K562 (cell line): Measurements from ENCODE around the gene ADGRA3. TPM values are rescaled to one million over a fixed set of nuclear protein-coding genes. Genes with fewer than 3 reads are reported as not detected.

ENCODE experiments used
- EGR1 ChIP-seq: fragments of 450-650 bp; conservative IDR thresholded peaks from 2 replicates; pipeline ENCODE4 v1.6.1; 2017; ENCODE audit warnings: mild to moderate bottlenecking
- GABPA ChIP-seq: fragments of 200-800 bp; sonication (Bioruptor generic); conservative IDR thresholded peaks from 2 replicates; pipeline ENCODE4 v1.6.1; 2016; ENCODE audit warnings: low read depth, missing genetic modification characterization, missing compliant biosample characterization
- POLR3G ChIP-seq: IDR thresholded peaks from 2 replicates; pipeline ENCODE4 v1.6.1; 2011; ENCODE audit not compliant: insufficient read length, insufficient replicate concordance; ENCODE audit errors: extremely low read depth
- SMAD4 ChIP-seq: fragments of 250-450 bp; sonication (Bioruptor Pico); conservative IDR thresholded peaks from 2 replicates; pipeline ENCODE4 v1.8.0; 2021; ENCODE audit warnings: inconsistent platforms, mild to moderate bottlenecking, moderate library complexity
- SMARCC2 ChIP-seq: fragments of 450-650 bp; IDR thresholded peaks from 2 replicates; pipeline ENCODE4 v1.6.1; 2017; ENCODE audit warnings: antibody characterized with exemption, moderate library complexity, mild to moderate bottlenecking, low read depth
- ZMIZ1 ChIP-seq, 2 experiments: fragments of 150-350 bp in 1 of 2; IDR thresholded peaks; 2 replicates each; pipeline ENCODE4 v1.6.1; 2012 to 2016; ENCODE audit warnings: low read depth in 2 of 2, low read length in 2 of 2, mild to moderate bottlenecking in 1 of 2, moderate library complexity in 1 of 2
- ZNF398 ChIP-seq: fragments of 250-450 bp; sonication (Bioruptor Pico); IDR thresholded peaks from 2 replicates; pipeline ENCODE4 v1.8.0; 2021; ENCODE audit warnings: moderate library complexity, mild to moderate bottlenecking, inconsistent platforms
- polyA plus RNA-seq, 8 experiments: library from polyadenylated mRNA; depleted of rRNA in 4 of 8; stranded (reverse) in 5 of 8; unstranded in 3 of 8; fragments of >200 nt; fragmentation: Nextera tagmentation in 2 of 8; fragmentation: Illumina TruSeq in 1 of 8; extraction: Ambion mirVana in 2 of 8; extraction: Trizol in 1 of 8; gene quantifications; 2 replicates each; pipeline versions ENCODE4 v1.2.1 to v1.2.3, GENCODE V29; 2011 to 2014; ENCODE audit warnings: inconsistent platforms in 1 of 8, missing spikeins in 1 of 8
- total RNA-seq, 7 experiments: library from RNA; depleted of rRNA in 6 of 7; stranded (reverse); fragments of >200 nt in 6 of 7; fragmentation: Illumina TruSeq in 2 of 7; extraction: Trizol in 2 of 7; gene quantifications; 2 replicates each; pipeline versions ENCODE4 v1.2.1 to v1.2.3, GENCODE V29; 2011 to 2021; ENCODE audit warnings: low replicate concordance in 1 of 7
- TF ChIP-seq, protein P1 (sequence below): fragments of 250-450 bp; sonication (Bioruptor Pico); IDR thresholded peaks from 2 replicates; pipeline ENCODE4 v1.5.1; 2021; ENCODE audit warnings: mild to moderate bottlenecking
- TF ChIP-seq, protein P2 (sequence below): fragments of 450-650 bp; IDR thresholded peaks from 2 replicates; pipeline ENCODE4 v1.6.1; 2016; ENCODE audit warnings: mild to moderate bottlenecking, moderate library complexity

ADGRA3 gene
- total and polyA plus RNA-seq, 9 of the 15 experiments (the other 6 are each of a cell fraction or from before 2014, with no cell fraction given), result 0.06 to 2.3 (median 0.27) TPM; not detected in 3

DNA sequence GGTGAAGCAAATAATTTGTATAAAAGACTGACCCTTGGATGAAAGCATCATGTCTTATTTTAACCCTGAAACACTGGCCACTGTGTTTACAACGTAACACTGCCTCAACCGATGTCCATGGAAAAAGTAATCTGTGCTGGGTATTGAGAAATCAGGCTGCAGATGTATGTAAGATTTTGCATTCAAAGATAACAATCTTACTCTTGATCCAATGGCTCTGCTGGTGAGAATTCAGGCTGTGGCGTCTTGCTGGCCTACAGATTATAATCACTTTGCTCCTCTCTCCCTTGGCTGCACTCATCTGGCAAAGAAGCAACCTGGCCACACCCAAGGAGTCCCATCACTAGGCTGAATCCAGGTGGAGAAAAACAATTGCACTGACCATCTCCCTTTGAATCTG, 7.5 kb downstream of the ADGRA3 start (continued):
- TF ChIP-seq ZMIZ1 (IDR thresholded peaks at IDR 0.05; ENCODE audit: low read depth in 2 of 2, low read length in 2 of 2) (no peak), GABPA (tag) (no peak), EGR1 (no peak), SMAD4 (CRISPR knock-in tag) (no peak), ZNF398 (CRISPR knock-in tag) (no peak), SMARCC2 (no peak), POLR3G (no peak)
- TF ChIP-seq, protein P1, sequence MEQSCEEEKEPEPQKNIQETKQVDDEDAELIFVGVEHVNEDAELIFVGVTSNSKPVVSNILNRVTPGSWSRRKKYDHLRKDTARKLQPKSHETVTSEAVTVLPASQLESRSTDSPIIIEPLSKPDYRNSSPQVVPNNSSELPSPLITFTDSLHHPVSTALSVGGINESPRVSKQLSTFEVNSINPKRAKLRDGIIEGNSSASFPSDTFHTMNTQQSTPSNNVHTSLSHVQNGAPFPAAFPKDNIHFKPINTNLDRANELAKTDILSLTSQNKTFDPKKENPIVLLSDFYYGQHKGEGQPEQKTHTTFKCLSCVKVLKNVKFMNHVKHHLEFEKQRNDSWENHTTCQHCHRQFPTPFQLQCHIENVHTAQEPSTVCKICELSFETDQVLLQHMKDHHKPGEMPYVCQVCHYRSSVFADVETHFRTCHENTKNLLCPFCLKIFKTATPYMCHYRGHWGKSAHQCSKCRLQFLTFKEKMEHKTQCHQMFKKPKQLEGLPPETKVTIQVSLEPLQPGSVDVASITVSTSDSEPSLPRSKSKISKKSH (CRISPR knock-in tag), result no peak
- TF ChIP-seq, protein P2, sequence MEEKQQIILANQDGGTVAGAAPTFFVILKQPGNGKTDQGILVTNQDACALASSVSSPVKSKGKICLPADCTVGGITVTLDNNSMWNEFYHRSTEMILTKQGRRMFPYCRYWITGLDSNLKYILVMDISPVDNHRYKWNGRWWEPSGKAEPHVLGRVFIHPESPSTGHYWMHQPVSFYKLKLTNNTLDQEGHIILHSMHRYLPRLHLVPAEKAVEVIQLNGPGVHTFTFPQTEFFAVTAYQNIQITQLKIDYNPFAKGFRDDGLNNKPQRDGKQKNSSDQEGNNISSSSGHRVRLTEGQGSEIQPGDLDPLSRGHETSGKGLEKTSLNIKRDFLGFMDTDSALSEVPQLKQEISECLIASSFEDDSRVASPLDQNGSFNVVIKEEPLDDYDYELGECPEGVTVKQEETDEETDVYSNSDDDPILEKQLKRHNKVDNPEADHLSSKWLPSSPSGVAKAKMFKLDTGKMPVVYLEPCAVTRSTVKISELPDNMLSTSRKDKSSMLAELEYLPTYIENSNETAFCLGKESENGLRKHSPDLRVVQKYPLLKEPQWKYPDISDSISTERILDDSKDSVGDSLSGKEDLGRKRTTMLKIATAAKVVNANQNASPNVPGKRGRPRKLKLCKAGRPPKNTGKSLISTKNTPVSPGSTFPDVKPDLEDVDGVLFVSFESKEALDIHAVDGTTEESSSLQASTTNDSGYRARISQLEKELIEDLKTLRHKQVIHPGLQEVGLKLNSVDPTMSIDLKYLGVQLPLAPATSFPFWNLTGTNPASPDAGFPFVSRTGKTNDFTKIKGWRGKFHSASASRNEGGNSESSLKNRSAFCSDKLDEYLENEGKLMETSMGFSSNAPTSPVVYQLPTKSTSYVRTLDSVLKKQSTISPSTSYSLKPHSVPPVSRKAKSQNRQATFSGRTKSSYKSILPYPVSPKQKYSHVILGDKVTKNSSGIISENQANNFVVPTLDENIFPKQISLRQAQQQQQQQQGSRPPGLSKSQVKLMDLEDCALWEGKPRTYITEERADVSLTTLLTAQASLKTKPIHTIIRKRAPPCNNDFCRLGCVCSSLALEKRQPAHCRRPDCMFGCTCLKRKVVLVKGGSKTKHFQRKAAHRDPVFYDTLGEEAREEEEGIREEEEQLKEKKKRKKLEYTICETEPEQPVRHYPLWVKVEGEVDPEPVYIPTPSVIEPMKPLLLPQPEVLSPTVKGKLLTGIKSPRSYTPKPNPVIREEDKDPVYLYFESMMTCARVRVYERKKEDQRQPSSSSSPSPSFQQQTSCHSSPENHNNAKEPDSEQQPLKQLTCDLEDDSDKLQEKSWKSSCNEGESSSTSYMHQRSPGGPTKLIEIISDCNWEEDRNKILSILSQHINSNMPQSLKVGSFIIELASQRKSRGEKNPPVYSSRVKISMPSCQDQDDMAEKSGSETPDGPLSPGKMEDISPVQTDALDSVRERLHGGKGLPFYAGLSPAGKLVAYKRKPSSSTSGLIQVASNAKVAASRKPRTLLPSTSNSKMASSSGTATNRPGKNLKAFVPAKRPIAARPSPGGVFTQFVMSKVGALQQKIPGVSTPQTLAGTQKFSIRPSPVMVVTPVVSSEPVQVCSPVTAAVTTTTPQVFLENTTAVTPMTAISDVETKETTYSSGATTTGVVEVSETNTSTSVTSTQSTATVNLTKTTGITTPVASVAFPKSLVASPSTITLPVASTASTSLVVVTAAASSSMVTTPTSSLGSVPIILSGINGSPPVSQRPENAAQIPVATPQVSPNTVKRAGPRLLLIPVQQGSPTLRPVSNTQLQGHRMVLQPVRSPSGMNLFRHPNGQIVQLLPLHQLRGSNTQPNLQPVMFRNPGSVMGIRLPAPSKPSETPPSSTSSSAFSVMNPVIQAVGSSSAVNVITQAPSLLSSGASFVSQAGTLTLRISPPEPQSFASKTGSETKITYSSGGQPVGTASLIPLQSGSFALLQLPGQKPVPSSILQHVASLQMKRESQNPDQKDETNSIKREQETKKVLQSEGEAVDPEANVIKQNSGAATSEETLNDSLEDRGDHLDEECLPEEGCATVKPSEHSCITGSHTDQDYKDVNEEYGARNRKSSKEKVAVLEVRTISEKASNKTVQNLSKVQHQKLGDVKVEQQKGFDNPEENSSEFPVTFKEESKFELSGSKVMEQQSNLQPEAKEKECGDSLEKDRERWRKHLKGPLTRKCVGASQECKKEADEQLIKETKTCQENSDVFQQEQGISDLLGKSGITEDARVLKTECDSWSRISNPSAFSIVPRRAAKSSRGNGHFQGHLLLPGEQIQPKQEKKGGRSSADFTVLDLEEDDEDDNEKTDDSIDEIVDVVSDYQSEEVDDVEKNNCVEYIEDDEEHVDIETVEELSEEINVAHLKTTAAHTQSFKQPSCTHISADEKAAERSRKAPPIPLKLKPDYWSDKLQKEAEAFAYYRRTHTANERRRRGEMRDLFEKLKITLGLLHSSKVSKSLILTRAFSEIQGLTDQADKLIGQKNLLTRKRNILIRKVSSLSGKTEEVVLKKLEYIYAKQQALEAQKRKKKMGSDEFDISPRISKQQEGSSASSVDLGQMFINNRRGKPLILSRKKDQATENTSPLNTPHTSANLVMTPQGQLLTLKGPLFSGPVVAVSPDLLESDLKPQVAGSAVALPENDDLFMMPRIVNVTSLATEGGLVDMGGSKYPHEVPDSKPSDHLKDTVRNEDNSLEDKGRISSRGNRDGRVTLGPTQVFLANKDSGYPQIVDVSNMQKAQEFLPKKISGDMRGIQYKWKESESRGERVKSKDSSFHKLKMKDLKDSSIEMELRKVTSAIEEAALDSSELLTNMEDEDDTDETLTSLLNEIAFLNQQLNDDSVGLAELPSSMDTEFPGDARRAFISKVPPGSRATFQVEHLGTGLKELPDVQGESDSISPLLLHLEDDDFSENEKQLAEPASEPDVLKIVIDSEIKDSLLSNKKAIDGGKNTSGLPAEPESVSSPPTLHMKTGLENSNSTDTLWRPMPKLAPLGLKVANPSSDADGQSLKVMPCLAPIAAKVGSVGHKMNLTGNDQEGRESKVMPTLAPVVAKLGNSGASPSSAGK, result no peak
